ENCODE results near the gene TMEM63C.

TMEM63C gene

DNA sequence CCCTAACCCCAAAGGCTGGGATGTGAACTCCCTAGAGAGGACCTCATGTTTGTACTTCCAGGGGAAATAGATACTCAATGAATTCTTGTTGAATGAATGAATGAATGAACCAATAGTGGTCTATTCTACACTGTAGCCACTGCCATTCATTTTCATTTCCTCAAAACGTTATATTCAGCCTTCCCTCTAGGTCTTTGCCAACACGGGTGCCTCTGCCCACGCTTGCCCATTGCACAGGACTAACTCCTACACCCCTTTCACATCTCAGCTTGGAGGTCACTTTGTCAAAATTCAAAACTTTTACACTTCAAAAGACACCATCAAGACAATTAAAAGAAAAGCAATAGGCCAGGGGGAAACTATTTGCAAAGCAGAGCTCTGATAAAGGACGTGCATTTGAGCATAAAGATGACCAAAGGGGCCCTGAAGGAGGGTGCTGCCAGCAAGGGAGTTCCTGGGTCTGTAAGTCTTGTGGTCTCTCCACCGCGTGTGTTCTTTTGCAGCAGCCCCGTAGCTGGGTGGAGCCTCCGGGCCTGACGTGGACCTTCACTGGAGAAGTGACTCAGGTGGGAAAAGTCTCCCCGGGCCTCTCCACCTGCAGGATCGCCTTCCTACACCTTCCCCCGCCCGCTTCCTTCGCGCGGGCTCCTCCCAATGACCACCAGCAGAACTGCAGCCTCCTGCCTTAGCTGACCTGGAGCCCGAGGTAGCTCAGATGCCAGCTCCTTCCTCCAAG, 31.5 kb downstream of the TMEM63C start:
- H3F3A ChIP-seq (ENCODE audit: insufficient read depth): no peaks in the 10 kb centered on the region
- no peak overlapping the region for H2AFZ ChIP-seq (ENCODE audit: low read depth, low read length, severe bottlenecking)
- H3K79me2 ChIP-seq (ENCODE audit: insufficient read depth, low read length): no peaks in the 10 kb centered on the region
- H3K27ac ChIP-seq (ENCODE audit: low read depth, low read length): no peak overlapping the region
- H3K9me2 ChIP-seq (replicated peaks; ENCODE audit: insufficient read depth, low read length): no peaks in the 10 kb centered on the region
- no peak overlapping the region for H3K9ac ChIP-seq (ENCODE audit: low read length)
- no peak for TF ChIP-seq EZH2phosphoT487 (conservative IDR thresholded peaks at IDR 0.05; ENCODE audit: low read length)
- TF ChIP-seq, protein P1, sequence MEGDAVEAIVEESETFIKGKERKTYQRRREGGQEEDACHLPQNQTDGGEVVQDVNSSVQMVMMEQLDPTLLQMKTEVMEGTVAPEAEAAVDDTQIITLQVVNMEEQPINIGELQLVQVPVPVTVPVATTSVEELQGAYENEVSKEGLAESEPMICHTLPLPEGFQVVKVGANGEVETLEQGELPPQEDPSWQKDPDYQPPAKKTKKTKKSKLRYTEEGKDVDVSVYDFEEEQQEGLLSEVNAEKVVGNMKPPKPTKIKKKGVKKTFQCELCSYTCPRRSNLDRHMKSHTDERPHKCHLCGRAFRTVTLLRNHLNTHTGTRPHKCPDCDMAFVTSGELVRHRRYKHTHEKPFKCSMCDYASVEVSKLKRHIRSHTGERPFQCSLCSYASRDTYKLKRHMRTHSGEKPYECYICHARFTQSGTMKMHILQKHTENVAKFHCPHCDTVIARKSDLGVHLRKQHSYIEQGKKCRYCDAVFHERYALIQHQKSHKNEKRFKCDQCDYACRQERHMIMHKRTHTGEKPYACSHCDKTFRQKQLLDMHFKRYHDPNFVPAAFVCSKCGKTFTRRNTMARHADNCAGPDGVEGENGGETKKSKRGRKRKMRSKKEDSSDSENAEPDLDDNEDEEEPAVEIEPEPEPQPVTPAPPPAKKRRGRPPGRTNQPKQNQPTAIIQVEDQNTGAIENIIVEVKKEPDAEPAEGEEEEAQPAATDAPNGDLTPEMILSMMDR (IDR thresholded peaks at IDR 0.05; ENCODE audit: insufficient read depth, low read length, poor library complexity, severe bottlenecking): peak; percentile 67
- H3K36me3 ChIP-seq (ENCODE audit: low read length): no peaks in the 10 kb centered on the region
- H4K20me1 ChIP-seq (ENCODE audit: low read depth, low read length): no peaks in the 10 kb centered on the region
- no peaks in the 10 kb centered on the region for H3K27me3 ChIP-seq (ENCODE audit: low read length)
- no peak overlapping the region for H3K4me3 ChIP-seq (ENCODE audit: insufficient read depth, low read length, poor library complexity, severe bottlenecking)
- no peak overlapping the region for H3K4me2 ChIP-seq (ENCODE audit: low read depth, low read length, poor library complexity, severe bottlenecking)
- no peaks in the 10 kb centered on the region for H3K9me3 ChIP-seq (ENCODE audit: insufficient read depth, low read length)

DNA sequence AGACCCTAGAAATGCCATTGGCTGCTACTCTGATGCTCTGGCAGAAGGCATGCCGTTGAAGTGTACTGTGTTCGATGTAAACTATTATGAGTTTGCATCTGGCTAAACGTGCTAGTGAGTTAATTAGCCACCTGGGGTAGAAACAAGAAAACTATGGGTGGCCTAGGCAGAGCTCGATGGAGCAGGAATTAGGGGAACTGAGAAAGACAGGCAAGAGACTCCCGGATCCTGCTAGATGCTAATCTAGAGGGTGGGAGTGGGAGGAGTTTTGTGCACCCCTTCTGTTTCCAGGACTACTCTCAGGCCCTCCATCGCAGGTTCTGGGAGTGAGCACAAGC, 32.0 kb downstream of the TMEM63C start:
- Histone ChIP-seq H3K79me2 (ENCODE audit: insufficient read depth, low read length) (no peaks in the 10 kb centered on the region), H3K9me2 (replicated peaks; ENCODE audit: insufficient read depth, low read length) (no peaks in the 10 kb centered on the region), H3K27ac (ENCODE audit: low read depth, low read length) (no peak overlapping the region), H3K9me3 (ENCODE audit: insufficient read depth, low read length) (no peaks in the 10 kb centered on the region), H3F3A (ENCODE audit: insufficient read depth) (no peaks in the 10 kb centered on the region), H3K4me2 (ENCODE audit: low read depth, low read length, poor library complexity, severe bottlenecking) (no peak overlapping the region), H4K20me1 (ENCODE audit: low read depth, low read length) (no peaks in the 10 kb centered on the region), H3K9ac (ENCODE audit: low read length) (no peak overlapping the region), H2AFZ (ENCODE audit: low read depth, low read length, severe bottlenecking) (no peak overlapping the region), H3K36me3 (ENCODE audit: low read length) (no peaks in the 10 kb centered on the region), H3K4me3 (ENCODE audit: insufficient read depth, low read length, poor library complexity, severe bottlenecking) (no peak overlapping the region), H3K27me3 (ENCODE audit: low read length) (no peaks in the 10 kb centered on the region)
- no peak for TF ChIP-seq EZH2phosphoT487 (conservative IDR thresholded peaks at IDR 0.05; ENCODE audit: low read length)
- TF ChIP-seq, protein P1 (IDR thresholded peaks at IDR 0.05; ENCODE audit: insufficient read depth, low read length, poor library complexity, severe bottlenecking): no peak

DNA sequence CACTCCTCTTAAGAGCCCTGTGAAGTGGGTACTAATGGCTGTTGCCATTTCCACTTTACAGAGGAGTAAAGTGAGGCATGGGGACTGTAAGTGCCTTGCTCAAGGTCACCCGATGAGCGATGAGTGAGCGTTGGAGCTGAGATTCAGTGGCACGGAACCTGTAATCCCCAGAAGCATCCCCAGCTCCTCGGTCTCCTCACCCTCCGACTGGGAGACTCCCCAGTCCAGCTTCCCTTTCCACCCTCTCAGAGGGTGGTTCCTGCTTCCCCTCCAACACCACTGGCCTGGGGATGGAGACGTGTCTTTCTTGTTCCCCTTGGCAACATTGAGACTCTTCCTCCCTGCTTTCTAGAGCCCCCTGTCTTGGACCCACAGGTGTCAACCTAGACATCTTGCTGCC, 32.6 kb downstream of the TMEM63C start:
- no peaks in the 10 kb centered on the region for H4K20me1 ChIP-seq (ENCODE audit: low read depth, low read length)
- H3K4me2 ChIP-seq (ENCODE audit: low read depth, low read length, poor library complexity, severe bottlenecking): no peak overlapping the region
- H3K4me3 ChIP-seq (ENCODE audit: insufficient read depth, low read length, poor library complexity, severe bottlenecking): no peak overlapping the region
- H3K27me3 ChIP-seq (ENCODE audit: low read length): no peaks in the 10 kb centered on the region
- H3K9me3 ChIP-seq (ENCODE audit: insufficient read depth, low read length): no peaks in the 10 kb centered on the region
- H3K9me2 ChIP-seq (replicated peaks; ENCODE audit: insufficient read depth, low read length): no peaks in the 10 kb centered on the region
- no peak overlapping the region for H2AFZ ChIP-seq (ENCODE audit: low read depth, low read length, severe bottlenecking)
- H3K36me3 ChIP-seq (ENCODE audit: low read length): no peaks in the 10 kb centered on the region
- TF ChIP-seq, protein P1 (IDR thresholded peaks at IDR 0.05; ENCODE audit: insufficient read depth, low read length, poor library complexity, severe bottlenecking): no peak
- no peak for TF ChIP-seq EZH2phosphoT487 (conservative IDR thresholded peaks at IDR 0.05; ENCODE audit: low read length)
- no peak overlapping the region for H3K9ac ChIP-seq (ENCODE audit: low read length)
- H3F3A ChIP-seq (ENCODE audit: insufficient read depth): no peaks in the 10 kb centered on the region
- no peaks in the 10 kb centered on the region for H3K79me2 ChIP-seq (ENCODE audit: insufficient read depth, low read length)
- H3K27ac ChIP-seq (ENCODE audit: low read depth, low read length): no peak overlapping the region
